Endothelial cell of umbilical vein (primary cell): ENCODE measurements around the gene SUGP1. TPM values are rescaled to one million over a fixed set of nuclear protein-coding genes. Genes with fewer than 3 reads are reported as not detected.

ENCODE experiments used
- BruUV-seq: library from RNA; stranded (reverse); fragments of 400-500 nt; replicated peaks from 2 replicates; lab custom pipeline; 2021; lab: Mats Ljungman, UMichigan
- CTCF ChIA-PET: fragments of 300-600, 350-600 bp; sonication (Branson Sonifier 250); formaldehyde crosslinking; loops from one replicate; lab custom pipeline; 2021; ENCODE audit warnings: antibody characterized with exemption, inconsistent platforms; lab: Charles Lee
- POLR2A ChIA-PET: fragments of 300-600, 350-600 bp; sonication (Branson Sonifier 250); formaldehyde crosslinking; loops from one replicate; lab custom pipeline; 2021; ENCODE audit warnings: antibody characterized with exemption, inconsistent platforms; lab: Charles Lee
- DNase-seq: peaks from one replicate; pipeline ENCODE4 v3.0.0-alpha.2; 2011; ENCODE audit warnings: low read depth, low spot score
- FAIRE-seq: peaks from 2 replicates; lab custom pipeline; 2011; peaks lifted over from hg19 to GRCh38; lab: Jason Lieb, UNC
- H2AFZ ChIP-seq: 2 replicates; pipeline ENCODE4 v1.6.0; 2012; ENCODE audit warnings: low read depth, low read length, control low read depth, inconsistent platforms
- H3K27ac ChIP-seq: 2 replicates; pipeline ENCODE4 v1.5.1; 2011; ENCODE audit warnings: low read depth, mild to moderate bottlenecking, control low read depth, low read length, moderate library complexity; ENCODE audit not compliant: insufficient read depth
- H3K27me3 ChIP-seq, 2 experiments: 2 replicates each; pipeline versions ENCODE4 v1.6.0 to v1.6.1; 2011; ENCODE audit warnings: low read length in 2 of 2, mixed read lengths in 1 of 2; ENCODE audit not compliant: control insufficient read depth in 2 of 2, insufficient read depth in 2 of 2
- H3K36me3 ChIP-seq, 2 experiments: 2 replicates in 1 of 2; 3 replicates in 1 of 2; pipeline ENCODE4 v1.5.1; 2011; ENCODE audit warnings: low read length in 2 of 2, mild to moderate bottlenecking in 1 of 2, moderate library complexity in 1 of 2; ENCODE audit not compliant: control insufficient read depth in 2 of 2, insufficient read depth in 2 of 2; ENCODE audit errors: extremely low read depth in 1 of 2
- H3K4me1 ChIP-seq: 3 replicates; pipeline ENCODE4 v1.5.1; 2011; ENCODE audit warnings: mild to moderate bottlenecking, low read length; ENCODE audit not compliant: control insufficient read depth, insufficient read depth; ENCODE audit errors: extremely low read depth
- H3K4me2 ChIP-seq: 2 replicates; pipeline ENCODE4 v1.6.1; 2011; ENCODE audit warnings: low read length, control low read depth, mixed read lengths; ENCODE audit not compliant: insufficient read depth
- H3K4me3 ChIP-seq, 3 experiments: fragments of 200-600 bp in 1 of 3; sonication (generic), shearing (Covaris generic) in 1 of 3; replicated peaks in 1 of 3; 2 replicates each; pipeline ENCODE4 v1.5.1; 2011 to 2016; ENCODE audit warnings: control low read depth in 3 of 3, low read length in 3 of 3, mild to moderate bottlenecking in 2 of 3, inconsistent platforms in 1 of 3, low read depth in 1 of 3, moderate library complexity in 1 of 3; ENCODE audit not compliant: insufficient read depth in 1 of 3
- H3K79me2 ChIP-seq: 2 replicates; pipeline ENCODE4 v1.6.0; 2012; ENCODE audit warnings: low read length, inconsistent platforms; ENCODE audit not compliant: control insufficient read depth, insufficient read depth
- H3K9ac ChIP-seq: replicated peaks from 2 replicates; pipeline ENCODE3; 2011; ENCODE audit warnings: low read length, control low read depth; ENCODE audit not compliant: insufficient read depth; ENCODE audit errors: extremely low read depth
- H3K9me1 ChIP-seq: replicated peaks from 3 replicates; pipeline ENCODE4 v1.6.0; 2011; ENCODE audit warnings: mild to moderate bottlenecking, low read length; ENCODE audit not compliant: control insufficient read depth, insufficient read depth; ENCODE audit errors: extremely low read depth
- H3K9me3 ChIP-seq: replicated peaks from 2 replicates; pipeline ENCODE4 v1.5.1; 2012; ENCODE audit warnings: low read length, inconsistent platforms; ENCODE audit not compliant: control insufficient read depth, insufficient read depth
- H4K20me1 ChIP-seq: replicated peaks from 2 replicates; pipeline ENCODE3; 2011; ENCODE audit warnings: mild to moderate bottlenecking, low read length; ENCODE audit not compliant: control insufficient read depth, insufficient read depth; ENCODE audit errors: extremely low read depth
- CTCF ChIP-seq, 2 donors: IDR thresholded peaks; 1 replicate in 1 of 2; 2 replicates in 1 of 2; pipeline ENCODE4 v1.5.1; 2011; ENCODE audit warnings: low read length in 2 of 2, mild to moderate bottlenecking in 2 of 2, moderate library complexity in 2 of 2, control low read depth in 1 of 2, inconsistent platforms in 1 of 2, low read depth in 1 of 2; ENCODE audit not compliant: insufficient read depth in 1 of 2; ENCODE audit errors: extremely low read depth in 1 of 2
- EZH2 ChIP-seq: IDR thresholded peaks from 2 replicates; pipeline ENCODE4 v1.6.1; 2012; ENCODE audit warnings: borderline replicate concordance, low read depth, mild to moderate bottlenecking, moderate library complexity, low read length, inconsistent platforms; ENCODE audit not compliant: severe bottlenecking
- FOS ChIP-seq: IDR thresholded peaks from 2 replicates; pipeline ENCODE4 v1.6.1; 2011; ENCODE audit warnings: mild to moderate bottlenecking, low read length, moderate library complexity, borderline replicate concordance; ENCODE audit not compliant: insufficient read depth
- GATA2 ChIP-seq: IDR thresholded peaks from 2 replicates; pipeline ENCODE4 v1.7.0; 2011; ENCODE audit warnings: low read depth, mild to moderate bottlenecking, moderate library complexity, mixed read lengths, low read length; ENCODE audit not compliant: insufficient read length, insufficient read depth
- JUN ChIP-seq: IDR thresholded peaks from 2 replicates; pipeline ENCODE4 v1.6.1; 2011; ENCODE audit warnings: borderline replicate concordance, low read depth; ENCODE audit not compliant: insufficient read length, insufficient read depth
- MAX ChIP-seq: IDR thresholded peaks from 2 replicates; pipeline ENCODE4 v1.6.1; 2011; ENCODE audit not compliant: insufficient read depth, insufficient read length
- MYC ChIP-seq: IDR thresholded peaks from one replicate; pipeline ENCODE4 v1.6.1; 2011; ENCODE audit warnings: mild to moderate bottlenecking, low read depth, low read length
- POLR2A ChIP-seq: IDR thresholded peaks from 2 replicates; pipeline ENCODE4 v1.6.1; 2012; ENCODE audit warnings: low read depth, mild to moderate bottlenecking, control low read depth, low read length
- POLR2AphosphoS5 ChIP-seq: IDR thresholded peaks from 2 replicates; pipeline ENCODE4 v1.6.1; 2012; ENCODE audit warnings: low read depth, mild to moderate bottlenecking, control low read depth, low read length, moderate library complexity; ENCODE audit not compliant: insufficient read depth
- dilution Hi-C: fragments of 300-500 bp; cut with MboI; formaldehyde crosslinking; loops from one replicate; pipeline ENCODE4 v1.15.0; 2019; ENCODE audit warnings: low sequenced_read_pairs; ENCODE audit not compliant: extremely low pct_ligation_motif_present
- intact Hi-C: fragments of 100-400 bp; cut with micrococcal nuclease; formaldehyde crosslinking; loops from one replicate; pipeline ENCODE4 v1.10.0; 2022
- polyA plus RNA-seq, 4 experiments: library from polyadenylated mRNA; depleted of rRNA in 3 of 4; stranded (reverse) in 3 of 4; unstranded in 1 of 4; fragments of >200 nt; gene quantifications; 2 replicates each; pipeline versions ENCODE4 v1.2.1 to v1.2.3, GENCODE V29; 2011 to 2012; ENCODE audit warnings: missing spikeins in 1 of 4
- total RNA-seq: library from RNA; stranded (reverse); gene quantifications from 2 replicates; pipeline ENCODE4 v1.2.3, GENCODE V29; 2021

SUGP1 gene
- total and polyA plus RNA-seq, 2 donors (not counting 3 experiments of a cell fraction or from before 2014, with no cell fraction given): 41.0 to 64.7 TPM

- Histone ChIP-seq H3K4me1 (no peaks in the 10 kb centered on the region), H3K9me1 (no peaks in the 10 kb centered on the region), H3K79me2 (peaks cover 7% of the 10 kb centered on the region), H2AFZ (no peak overlapping the region), H3K4me3 (no peak overlapping the region), H3K27me3 (no peaks in the 10 kb centered on the region), H3K36me3 (peaks cover 8 to 51% of the 10 kb centered on the region in 2 experiments), H3K9me3 (no peaks in the 10 kb centered on the region), H4K20me1 (no peaks in the 10 kb centered on the region), H3K9ac (no peak overlapping the region), H3K27ac (no peak overlapping the region), H3K4me2 (no peak overlapping the region)
- ChIA-PET POLR2A (no interaction called here), CTCF (interaction anchor here (2.8 kb wide), 1 partner anchor 8 kb away, joined by 29 read pairs; no protein-coding TSS in a partner anchor)
- FAIRE-seq: no peak
- DNase-seq: no peak
- BruUV-seq: no TSS peak
- dilution Hi-C loops: no loop called here
- intact Hi-C loops: no loop called here
- TF ChIP-seq EZH2 (no peak), JUN (no peak), MYC (no peak), FOS (no peak), MAX (no peak), POLR2AphosphoS5 (no peak), CTCF (IDR thresholded peaks at IDR 0.05; ENCODE audit: extremely low read depth in 1 of 2, insufficient read depth in 1 of 2, low read depth in 1 of 2, low read length in 2 of 2) (no peak), POLR2A (no peak), GATA2 (no peak)
Observed at GRCh38 chr19:19334989-19335344, 14.7 kb upstream of the SUGP1 start.
